ENCODE data around the gene SLC7A6. TPM values are rescaled to one million over a fixed set of nuclear protein-coding genes. Genes with fewer than 3 reads are reported as not detected.
A peak's percentile ranks its signal among the peaks of the same experiment; 100 is the strongest.

The SLC7A6 gene
- total RNA-seq, 1 donor from 2014 or later: 18.1 TPM

DNA sequence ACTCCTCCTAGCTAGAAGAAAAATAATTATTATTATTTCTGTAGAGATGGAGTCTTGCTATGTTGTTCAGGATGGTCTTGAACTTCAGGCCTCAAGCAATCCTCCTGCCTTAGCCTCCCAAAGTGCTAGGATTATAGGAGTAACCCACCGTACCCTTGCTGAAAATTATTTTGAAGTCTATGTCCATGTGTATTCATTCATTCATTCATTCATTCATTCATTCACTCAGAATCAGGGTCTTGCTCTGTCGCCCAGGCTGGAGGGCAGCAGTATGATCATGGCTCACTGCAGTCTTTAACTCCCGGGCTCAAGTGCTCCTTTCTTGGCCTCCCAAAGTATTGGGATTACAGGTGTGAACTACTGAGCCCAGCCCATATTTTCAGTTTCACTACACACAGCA, 42.3 kb downstream of the SLC7A6 start:
- DNase-seq: no peak

DNA sequence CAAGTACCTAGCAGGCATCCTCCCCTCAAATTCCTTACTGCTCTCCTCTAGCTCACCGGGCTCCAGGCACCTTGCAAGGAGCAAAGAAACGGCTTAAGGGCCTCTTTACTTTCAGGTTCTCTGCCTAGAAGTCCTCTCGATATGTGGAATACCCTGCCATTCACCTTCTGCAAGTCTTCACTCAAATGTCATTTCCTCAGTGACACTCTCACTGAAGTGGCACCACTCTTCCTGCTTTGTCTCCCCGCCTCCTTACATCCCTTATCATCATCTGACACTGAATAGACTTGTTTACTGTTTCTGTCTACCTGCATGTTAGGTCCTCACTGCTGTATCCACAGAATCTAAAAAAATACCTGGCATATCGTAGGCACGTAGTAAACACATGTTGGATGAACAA, 45.5 kb downstream of the SLC7A6 start:
- no peak for DNase-seq

DNA sequence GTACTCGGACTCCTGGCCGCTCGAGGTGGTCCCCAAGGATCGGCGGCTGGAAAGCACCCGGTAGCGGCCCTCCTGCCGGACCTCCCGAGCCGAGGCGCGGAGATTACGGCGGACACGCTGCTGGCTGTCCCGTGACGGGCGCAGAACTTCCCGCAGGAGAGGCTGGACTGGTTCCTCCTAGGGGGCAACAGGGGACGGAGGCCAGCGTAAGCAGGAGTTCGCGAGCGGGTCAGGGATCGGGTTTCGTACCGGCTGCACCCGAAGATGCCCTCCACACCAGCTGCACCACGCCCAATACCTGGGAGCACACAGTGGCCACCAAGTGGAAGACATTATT, 46.1 kb downstream of the SLC7A6 start:
- DNase-seq: no peak

DNA sequence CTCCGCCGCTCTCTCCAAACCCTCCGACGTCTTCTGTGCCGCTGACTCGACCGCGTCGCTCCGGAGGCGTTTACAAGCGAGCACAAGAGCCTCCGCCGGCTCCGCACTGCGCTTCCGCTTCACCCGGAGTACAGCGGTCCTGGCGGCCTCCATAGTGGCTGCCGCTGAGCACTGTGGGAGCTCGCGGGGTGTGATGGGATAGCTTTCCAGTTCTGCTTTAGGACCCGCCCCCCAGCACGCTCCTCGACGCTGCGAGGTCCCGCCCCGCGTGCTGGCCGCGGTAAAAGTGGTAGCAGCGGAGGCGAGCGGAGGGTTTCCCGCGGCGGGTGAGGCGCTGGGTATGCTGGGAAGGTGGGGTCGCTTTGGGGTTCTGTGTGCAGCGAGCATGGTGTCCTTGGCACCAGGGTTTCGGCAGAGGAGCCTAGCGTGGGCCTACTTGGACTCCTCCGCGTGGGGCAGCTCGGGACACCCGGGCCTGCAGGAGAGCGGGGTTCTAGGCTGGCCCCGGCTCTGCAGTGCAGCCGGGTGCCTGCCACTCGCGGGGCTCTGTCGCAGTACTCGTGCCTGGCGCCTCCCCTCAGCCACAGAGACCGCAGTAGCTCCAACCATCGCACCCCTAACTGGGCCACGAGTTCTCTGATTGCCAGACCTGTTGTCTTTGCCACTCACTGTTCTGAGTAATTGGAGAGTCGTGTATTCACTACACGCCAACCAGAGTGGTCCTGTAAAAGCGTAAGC, 46.6 kb downstream of the SLC7A6 start, which contains the start of the genes PRMT7 and SLC7A6OS:
PRMT7 (plus strand) TSS at position 246 of the 738 bp plus-strand sequence. CDS start 4,961 bp downstream, outside the sequence.
SLC7A6OS (minus strand) TSS at position 173 of the 738 bp plus-strand sequence; CDS start at position 153, 20 bp downstream.
- peak; percentile 84 for DNase-seq

DNA sequence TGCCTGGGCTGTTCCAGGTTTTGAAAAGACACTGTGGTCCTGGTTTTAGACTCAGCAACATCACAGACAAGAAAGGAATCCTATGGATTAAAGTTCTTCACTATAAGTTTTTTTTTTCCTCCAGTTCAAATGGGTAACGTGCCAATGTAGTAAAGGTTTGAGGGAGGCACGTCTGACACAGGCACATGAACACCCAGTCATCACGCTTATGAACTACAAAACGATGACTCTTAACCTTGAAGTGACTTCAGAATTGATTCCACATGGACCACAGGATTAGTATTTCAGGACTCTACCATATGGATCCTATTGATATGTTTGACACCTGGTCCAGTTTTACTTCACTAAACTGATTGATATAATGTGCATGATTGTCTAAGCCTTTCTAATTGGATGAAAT, 48.8 kb downstream of the SLC7A6 start:
- DNase-seq: no peak

DNA sequence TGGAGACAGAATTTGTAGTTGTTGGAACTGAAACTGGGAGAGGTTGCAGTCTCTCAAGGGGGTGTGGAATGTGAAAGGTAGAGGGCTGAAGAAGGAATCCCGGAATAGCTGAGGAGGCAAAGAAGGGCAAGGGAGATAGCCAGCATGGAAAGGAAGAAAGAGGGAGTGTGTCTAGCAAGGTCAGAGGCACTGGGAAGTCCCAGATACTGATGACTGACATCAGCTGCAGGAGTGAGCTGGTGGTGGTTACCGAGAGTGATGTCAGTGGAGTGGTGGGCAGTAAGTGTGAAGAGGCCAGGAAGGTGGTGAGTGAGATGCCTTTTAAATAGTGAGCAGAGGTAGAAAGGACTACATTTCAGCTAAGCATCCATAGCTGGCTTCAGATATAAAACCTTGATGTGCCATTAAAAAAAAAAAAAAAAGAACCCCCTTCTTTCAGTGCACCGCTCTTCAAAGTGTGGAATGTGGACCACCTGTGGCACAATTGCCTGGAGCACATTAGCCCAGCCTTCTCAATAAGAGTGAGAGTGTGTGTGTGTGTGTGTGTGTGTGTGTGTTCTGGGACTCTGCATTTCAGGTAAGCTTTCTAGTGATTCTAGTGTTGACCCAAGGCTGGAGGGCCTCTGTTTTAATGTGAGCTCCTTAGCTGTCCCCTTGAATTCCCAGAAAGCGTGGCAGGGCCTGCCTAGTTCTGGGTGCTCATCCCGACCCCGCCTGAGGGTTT, 55.0 kb downstream of the SLC7A6 start:
- DNase-seq: no peak

DNA sequence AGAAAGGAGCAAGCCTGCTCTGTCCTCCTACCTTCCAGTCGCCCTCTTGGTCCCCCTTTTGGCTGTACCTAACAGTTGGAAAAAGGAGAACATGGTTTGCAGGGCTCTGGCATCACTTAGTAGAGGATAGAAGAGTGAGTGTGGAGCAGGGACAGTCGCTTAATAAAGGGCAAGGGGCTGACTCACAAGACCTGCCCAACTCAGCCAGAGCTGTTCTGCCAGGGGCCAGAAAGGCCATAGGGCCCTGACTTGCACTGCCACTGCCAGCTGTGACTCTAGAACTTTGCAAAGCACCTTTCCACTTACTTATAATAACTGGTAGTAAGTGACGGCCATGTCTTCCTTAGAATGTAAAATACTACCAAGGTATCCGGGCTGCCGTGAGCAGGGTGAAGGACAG, 60.0 kb downstream of the SLC7A6 start:
- no peak for DNase-seq

DNA sequence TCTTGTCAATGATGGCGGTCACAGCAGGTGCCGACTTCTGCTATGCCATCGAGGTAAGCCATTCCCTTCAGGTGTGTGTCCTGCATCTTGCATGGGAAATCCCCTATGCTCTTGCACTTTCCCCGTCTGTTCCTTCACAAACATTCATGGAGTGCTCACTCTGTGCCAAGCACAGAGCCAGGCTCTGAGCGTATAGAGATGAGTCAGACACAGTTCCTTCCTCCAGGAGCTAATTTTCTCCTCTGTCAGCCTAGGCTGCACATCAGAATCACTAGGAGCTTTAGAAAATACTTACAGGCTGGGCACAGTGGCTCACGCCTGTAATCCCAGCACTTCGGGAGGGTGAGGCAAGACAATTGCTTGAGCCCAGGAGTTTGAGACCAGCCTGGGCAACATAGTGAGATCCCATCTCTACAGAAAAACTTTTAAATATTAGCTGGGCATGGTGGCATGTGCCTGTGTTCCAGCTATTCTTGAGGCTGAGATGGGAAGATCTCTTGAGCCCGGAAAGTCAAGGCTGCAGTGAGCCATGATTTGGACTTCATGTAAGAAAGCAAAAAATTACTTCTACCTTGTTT, 60.5 kb downstream of the SLC7A6 start:
- no peak for DNase-seq

DNA sequence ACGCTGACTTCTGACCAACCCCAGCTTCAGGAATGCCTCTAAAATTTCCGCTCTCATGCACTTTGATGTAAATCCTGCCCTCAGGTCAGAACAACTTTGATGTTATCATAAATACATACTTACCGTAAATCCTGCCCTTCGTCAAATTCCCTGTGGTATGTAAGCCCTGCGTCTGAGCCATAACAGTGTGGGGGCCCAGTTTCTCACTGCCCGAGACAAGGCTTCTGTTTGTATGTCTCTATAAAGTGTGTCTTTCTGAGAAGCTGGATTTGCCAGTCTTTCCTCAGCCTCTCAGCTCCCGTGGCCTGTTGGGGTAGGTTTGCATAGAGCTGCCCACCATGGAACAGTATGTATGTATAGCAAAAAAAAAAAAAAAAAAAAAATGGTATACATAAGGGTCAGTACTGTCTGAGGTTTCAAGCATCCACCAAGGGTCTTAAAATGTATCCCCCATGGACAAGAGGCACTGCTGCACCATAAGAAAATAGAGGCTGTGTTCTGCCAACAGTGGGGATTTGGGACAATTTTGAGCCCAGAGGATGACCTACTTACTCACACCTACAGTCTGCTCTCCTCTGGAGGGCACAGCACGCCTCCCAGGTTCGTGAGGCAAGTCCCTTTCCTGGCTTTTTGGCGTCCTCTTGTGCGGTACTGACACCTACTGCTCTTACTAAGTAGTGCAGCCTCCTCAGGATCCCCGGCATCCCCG, 64.0 kb downstream of the SLC7A6 start:
- DNase-seq: peak; percentile 71

DNA sequence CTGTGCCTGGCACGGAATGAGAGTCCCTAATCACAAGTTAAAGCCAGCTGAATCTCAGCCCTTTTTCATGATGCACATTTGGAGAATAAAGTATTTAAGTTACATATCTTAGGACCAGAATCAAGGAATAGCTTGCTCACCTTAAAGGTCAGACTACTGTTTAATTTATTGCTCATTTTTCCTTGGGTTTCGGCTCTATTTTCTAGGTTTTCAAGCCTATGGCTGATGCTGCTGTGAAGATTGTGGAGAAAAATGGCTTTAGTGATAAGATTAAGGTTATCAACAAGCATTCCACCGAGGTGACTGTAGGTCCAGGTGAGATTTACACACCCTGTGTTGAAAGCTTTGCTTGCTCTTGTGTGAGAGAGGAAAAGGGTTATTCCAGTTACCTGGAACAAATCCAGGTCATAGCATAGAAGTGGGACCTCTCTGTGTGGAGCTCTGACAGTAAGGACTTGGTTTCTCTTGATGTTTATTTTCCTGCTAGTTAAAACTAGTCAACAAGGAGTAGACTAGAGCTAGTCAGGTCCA, 64.6 kb downstream of the SLC7A6 start:
- DNase-seq: no peak

DNA sequence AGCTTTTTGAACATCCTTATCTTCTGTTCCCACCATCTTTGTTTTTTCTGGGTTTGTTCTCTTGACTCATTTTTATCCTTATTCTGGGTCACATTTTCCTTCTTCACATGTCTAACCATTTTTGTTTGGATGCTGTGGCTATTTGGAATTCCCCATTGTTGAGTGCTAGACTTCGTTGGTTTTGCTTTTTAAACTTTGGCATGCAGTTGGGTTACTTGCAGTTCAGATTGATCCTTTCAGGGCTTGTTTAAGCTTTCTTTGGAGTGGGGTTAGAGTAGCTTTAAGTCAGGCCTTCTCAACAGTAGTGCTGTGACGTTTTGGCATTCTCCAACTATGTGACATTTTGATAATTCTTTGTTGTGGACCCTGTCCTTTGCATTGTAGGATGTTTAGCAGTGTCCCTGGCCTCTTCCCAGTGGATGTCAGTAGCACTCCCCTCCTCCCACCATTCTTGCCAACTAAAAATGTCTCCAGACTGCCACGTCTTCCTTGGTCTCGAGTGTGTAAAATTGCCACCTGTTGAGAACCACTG, 67.6 kb downstream of the SLC7A6 start:
- DNase-seq: no peak

DNA sequence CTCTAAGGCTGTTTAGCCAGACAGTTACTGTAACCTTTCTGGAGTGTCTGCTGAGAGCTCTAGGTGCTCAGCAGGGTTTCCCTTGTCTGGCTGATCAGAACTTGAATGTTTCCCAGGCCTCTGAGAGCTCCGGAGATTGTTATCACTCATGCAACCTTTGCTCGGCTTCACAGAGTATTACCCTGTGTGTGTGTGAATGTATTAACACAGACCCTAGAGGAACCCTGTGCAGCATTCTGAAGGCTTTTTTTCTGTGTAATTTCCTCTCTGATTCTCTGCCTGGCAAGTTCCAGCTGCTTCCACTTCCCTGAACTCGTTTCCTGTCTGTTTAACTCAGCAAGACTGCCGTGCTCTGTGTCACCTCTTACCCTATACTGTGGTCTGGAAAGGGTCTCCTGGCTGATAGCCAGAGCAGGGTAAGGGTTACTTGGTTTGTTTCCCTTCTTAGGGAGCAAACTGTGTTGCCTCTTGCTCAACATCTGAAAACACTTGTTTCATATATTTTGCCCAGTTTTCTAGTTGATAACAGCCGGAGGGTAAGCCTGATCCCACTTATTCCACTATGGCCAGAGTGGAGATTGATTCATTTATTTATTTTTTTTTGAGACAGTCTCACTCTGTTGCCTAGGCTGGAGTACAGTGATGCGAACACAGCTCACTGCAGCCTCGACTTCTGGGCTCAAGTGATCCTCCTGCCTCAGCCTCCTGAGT, 68.2 kb downstream of the SLC7A6 start:
- DNase-seq: peak; percentile 38

DNA sequence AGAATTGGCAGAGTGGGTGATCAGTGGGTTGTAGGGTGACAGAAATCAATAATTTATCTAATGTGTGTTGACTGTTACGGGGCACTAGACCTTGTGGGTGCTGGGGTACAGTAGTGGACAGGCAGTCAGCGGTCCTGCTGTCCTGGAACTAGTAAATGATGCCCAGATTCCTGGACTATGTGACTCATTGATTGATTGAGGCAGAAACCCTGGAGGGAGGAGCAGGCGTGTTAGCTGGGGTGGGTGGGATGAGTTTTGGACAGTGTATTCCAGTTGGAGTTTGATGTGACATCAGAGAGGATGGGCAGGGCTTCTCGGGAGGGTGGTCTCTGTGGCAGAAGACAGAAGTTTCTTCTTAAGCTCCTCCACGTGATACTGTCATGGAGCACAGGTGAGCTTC, 70.8 kb downstream of the SLC7A6 start:
- no peak for DNase-seq

DNA sequence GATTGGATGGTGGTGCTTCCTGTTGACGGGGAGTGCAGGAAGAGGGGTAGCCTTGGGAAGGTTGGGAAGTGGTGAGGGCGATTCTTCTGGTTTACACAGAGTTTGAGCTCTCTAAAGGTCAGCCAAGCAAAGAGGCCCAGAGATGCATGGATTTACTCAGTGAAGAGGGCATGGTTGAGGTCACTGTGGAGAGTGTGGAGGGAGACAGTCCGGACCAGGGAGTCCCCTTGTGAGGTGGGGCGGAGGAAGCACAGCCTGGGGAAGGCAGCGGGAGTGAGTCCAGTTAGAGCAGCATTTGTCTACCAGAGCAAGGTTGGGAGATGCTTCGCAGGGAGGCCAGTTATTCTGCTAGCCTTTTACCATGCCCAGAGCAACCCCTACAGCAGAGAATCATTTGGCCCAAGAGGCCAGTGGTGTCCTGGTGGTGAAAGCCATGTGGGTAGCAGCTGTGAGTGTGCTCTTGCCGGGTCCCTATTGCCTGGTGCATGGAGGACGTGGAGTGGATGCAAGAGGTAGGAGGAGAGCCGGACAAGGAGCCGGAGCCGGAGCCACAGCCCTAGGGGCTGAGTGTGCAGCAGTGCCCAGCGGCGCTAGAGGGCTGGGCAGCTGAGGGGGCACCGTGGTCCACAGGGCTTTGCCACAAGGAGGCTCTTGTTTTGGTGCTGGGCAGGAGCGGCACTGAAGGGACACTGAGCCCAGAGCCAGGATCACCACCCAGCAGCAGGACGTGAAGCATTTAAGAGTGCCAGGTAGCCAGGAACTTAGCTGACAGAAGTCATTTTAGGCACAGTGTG, 74.2 kb downstream of the SLC7A6 start:
- no peak for DNase-seq

DNA sequence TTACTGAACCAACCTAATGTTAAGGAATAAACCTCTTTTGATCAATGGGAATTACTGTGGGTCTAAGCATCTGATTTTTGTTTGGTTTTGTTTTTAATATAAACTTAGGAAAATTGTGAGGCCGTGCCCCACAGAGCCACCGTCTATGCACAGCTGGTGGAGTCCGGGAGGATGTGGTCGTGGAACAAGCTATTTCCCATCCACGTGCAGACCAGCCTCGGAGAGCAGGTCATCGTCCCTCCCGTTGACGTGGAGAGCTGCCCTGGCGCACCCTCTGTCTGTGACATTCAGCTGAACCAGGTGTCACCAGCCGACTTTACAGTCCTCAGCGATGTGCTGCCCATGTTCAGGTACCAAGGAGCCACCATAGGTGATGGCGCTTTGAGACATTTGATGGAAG, 74.9 kb downstream of the SLC7A6 start:
- DNase-seq: no peak

DNA sequence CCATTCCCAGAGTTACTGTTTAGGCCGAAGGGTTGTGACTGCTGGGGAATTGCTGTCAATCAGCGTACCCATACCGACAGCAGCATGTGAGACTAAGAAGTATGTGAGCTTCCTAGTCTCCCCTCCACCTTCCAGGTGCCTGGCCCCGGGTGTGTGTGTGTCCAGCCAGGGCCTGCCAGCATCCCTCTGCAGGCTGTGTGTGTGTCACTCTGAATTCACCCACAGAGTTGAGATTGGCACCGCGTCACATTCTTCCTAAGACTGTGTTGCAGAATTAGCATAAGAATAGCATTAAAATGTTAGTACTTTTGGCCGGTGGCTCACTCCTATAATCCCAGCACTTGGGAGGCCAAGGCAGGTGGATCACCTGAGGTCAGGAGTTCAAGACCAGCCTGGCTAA, 78.3 kb downstream of the SLC7A6 start:
- no peak for DNase-seq

DNA sequence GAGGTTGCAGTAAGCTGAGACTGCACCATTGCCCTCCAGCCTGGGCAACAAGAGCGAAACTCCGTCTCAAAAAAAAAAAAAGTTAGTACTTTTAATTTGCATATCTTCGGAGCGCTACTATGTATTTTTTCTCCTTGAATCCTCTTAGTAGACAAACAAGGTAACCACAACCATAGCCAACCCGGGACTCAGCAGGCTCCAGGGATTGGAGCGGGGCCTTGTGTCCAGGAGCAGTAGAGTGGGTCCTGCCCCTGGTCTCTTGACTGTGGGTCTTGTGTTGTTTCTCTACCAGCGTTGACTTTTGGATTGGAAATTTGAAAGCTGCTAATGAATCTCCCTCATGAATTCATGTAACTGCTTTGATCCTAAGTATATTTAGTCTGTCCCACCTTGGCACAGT, 78.8 kb downstream of the SLC7A6 start:
- DNase-seq: no peak

DNA sequence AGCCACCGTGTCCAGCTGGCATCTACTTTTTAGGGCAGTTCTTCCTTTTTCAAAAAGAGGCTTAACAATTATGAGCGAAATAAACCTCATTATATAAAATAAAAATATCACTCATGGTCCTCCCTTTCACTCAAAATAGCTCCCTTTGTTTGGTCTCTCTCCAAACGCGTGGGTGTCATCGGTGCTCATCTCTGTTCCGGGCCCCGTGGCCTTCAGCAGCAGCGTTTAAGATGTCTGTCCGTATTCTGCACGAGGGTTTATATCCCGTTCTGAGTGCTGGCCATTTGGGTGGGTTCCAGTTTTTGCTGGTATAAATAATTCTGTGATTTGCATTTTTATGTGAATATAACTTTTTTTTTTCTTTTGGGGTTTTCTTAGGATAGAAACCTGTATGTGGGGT, 79.9 kb downstream of the SLC7A6 start:
- no peak for DNase-seq

DNA sequence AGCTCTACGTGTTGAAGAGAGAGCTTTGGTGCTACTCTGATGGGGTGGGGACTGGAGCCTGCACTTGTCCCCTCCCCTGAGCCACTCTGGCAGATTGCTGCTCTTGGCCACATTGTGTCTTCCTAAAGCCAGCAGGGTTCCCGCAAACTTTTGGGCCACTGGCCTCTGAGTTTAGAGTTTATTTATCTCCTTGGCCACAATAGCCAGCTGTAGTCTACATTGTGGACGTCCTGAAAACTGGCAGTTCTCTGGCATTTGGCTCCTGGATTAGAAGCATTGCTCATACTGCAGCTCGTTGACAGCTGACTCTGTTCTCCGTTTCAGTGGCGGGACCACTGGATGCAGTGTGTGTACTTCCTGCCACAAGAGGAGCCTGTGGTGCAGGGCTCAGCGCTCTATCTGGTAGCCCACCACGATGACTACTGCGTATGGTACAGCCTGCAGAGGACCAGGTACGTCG, 81.1 kb downstream of the SLC7A6 start:
- no peak for DNase-seq

DNA sequence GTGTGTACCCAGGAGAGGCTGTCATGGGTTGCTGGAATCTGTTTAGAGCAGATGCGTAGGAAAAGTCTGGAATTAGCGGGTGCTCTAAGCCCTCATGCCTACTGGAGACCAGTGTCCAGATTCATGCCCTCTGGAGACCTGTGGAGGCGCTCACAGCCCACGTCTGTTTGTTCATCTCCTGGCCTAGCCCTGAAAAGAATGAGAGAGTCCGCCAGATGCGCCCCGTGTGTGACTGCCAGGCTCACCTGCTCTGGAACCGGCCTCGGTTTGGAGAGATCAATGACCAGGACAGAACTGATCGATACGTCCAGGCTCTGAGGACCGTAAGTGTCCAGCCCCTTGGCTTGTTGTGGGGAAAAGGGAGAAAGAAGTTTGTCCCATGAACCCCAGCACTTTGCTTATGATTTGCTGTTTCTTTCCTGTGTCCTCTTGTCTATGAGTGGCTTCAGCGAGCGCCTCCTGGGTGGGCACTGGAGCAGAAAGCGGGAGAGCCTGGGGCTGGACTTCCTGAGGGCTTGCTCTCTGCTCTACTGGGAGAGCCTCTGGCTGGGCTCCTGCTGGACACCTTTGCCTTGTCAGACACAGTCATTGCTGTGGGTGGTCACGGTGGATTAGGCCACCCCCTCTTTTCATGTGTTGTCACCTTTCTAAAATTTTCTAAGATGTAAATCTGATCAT, 81.8 kb downstream of the SLC7A6 start:
- no peak for DNase-seq
